GM12878 (cell line): Measurements from ENCODE around the gene NAGA. TPM values are rescaled to one million over a fixed set of nuclear protein-coding genes. Genes with fewer than 3 reads are reported as not detected.

Experiments
- BHLHE40 ChIP-seq, 2 experiments: fragments of 450-650 bp in 1 of 2; IDR thresholded peaks; 2 replicates each; pipeline ENCODE4 v1.6.1; 2011 to 2017; ENCODE audit warnings: low read depth in 2 of 2, borderline replicate concordance in 1 of 2, improper control_type of control experiment in 1 of 2, low read length in 1 of 2, mild to moderate bottlenecking in 1 of 2
- CBFB ChIP-seq: IDR thresholded peaks from 2 replicates; pipeline ENCODE4 v1.6.1; 2016; ENCODE audit warnings: antibody characterized with exemption, low read depth
- CREB1 ChIP-seq: IDR thresholded peaks from 2 replicates; pipeline ENCODE4 v1.6.1; 2012; ENCODE audit warnings: low read depth, mild to moderate bottlenecking, inconsistent platforms
- E2F4 ChIP-seq: IDR thresholded peaks from 2 replicates; pipeline ENCODE4 v1.6.1; 2012; ENCODE audit warnings: low read depth, low read length, improper control_type of control experiment
- EGR1 ChIP-seq, 2 experiments: IDR thresholded peaks; 1 replicate in 1 of 2; 2 replicates in 1 of 2; pipeline ENCODE4 v1.6.1; 2011 to 2012; ENCODE audit warnings: low read depth in 2 of 2, low read length in 2 of 2, borderline replicate concordance in 1 of 2, mild to moderate bottlenecking in 1 of 2, moderate library complexity in 1 of 2
- GATAD2B ChIP-seq: fragments of 450-650 bp; conservative IDR thresholded peaks from 2 replicates; pipeline ENCODE4 v1.6.1; 2017; ENCODE audit warnings: low read depth, mild to moderate bottlenecking, moderate library complexity
- HDGF ChIP-seq: fragments of 450-650 bp; IDR thresholded peaks from 2 replicates; pipeline ENCODE4 v1.6.1; 2016; ENCODE audit warnings: antibody characterized with exemption
- JUNB ChIP-seq: IDR thresholded peaks from 2 replicates; pipeline ENCODE4 v1.6.1; 2016; ENCODE audit warnings: antibody characterized with exemption, mild to moderate bottlenecking
- LARP7 ChIP-seq: fragments of 450-650 bp; IDR thresholded peaks from 2 replicates; pipeline ENCODE4 v1.6.1; 2017; ENCODE audit warnings: mild to moderate bottlenecking
- MTA2 ChIP-seq: fragments of 450-650 bp; IDR thresholded peaks from 2 replicates; pipeline ENCODE4 v1.6.1; 2016; ENCODE audit warnings: low read depth, mild to moderate bottlenecking, moderate library complexity
- MTA3 ChIP-seq: IDR thresholded peaks from 2 replicates; pipeline ENCODE4 v1.6.1; 2012; ENCODE audit warnings: low read length, inconsistent platforms, borderline replicate concordance
- NFXL1 ChIP-seq: fragments of 450-650 bp; IDR thresholded peaks from 2 replicates; pipeline ENCODE4 v1.6.1; 2017; ENCODE audit warnings: antibody characterized with exemption, mild to moderate bottlenecking, borderline replicate concordance
- NFYB ChIP-seq: IDR thresholded peaks from 2 replicates; pipeline ENCODE4 v1.6.1; 2011; ENCODE audit warnings: low read depth, mild to moderate bottlenecking, low read length, improper control_type of control experiment, moderate library complexity; ENCODE audit not compliant: insufficient read depth
- NKRF ChIP-seq: fragments of 450-650 bp; conservative IDR thresholded peaks from 2 replicates; pipeline ENCODE4 v1.6.1; 2017; ENCODE audit warnings: mild to moderate bottlenecking, moderate library complexity
- PKNOX1 ChIP-seq: fragments of 450-650 bp; IDR thresholded peaks from 2 replicates; pipeline ENCODE4 v1.6.1; 2016; ENCODE audit warnings: mild to moderate bottlenecking
- POLR2A ChIP-seq: IDR thresholded peaks from 2 replicates; pipeline ENCODE4 v1.6.1; 2011; ENCODE audit warnings: low read depth, mild to moderate bottlenecking, low read length
- POLR2AphosphoS2 ChIP-seq: IDR thresholded peaks from 2 replicates; pipeline ENCODE4 v1.6.1; 2011; ENCODE audit warnings: low read depth, mild to moderate bottlenecking, low read length, improper control_type of control experiment, moderate library complexity
- RCOR1 ChIP-seq: conservative IDR thresholded peaks from 2 replicates; pipeline ENCODE4 v1.6.1; 2012; ENCODE audit warnings: low read depth, low read length, improper control_type of control experiment
- RFX5 ChIP-seq: IDR thresholded peaks from 2 replicates; pipeline ENCODE4 v1.6.1; 2011; ENCODE audit warnings: low read depth, low read length, improper control_type of control experiment
- SMARCA5 ChIP-seq: fragments of 450-650 bp; IDR thresholded peaks from 2 replicates; pipeline ENCODE4 v1.6.1; 2017; ENCODE audit warnings: mild to moderate bottlenecking
- SP1 ChIP-seq: IDR thresholded peaks from one replicate; pipeline ENCODE4 v1.6.1; 2011; ENCODE audit warnings: low read depth, low read length
- SPI1 ChIP-seq: IDR thresholded peaks from 2 replicates; pipeline ENCODE4 v1.6.1; 2011; ENCODE audit warnings: low read depth, mild to moderate bottlenecking, low read length, moderate library complexity, borderline replicate concordance; ENCODE audit not compliant: insufficient read depth
- TARDBP ChIP-seq: IDR thresholded peaks from 2 replicates; pipeline ENCODE4 v1.6.1; 2016; ENCODE audit warnings: borderline replicate concordance
- TBL1XR1 ChIP-seq: IDR thresholded peaks from 2 replicates; pipeline ENCODE4 v1.6.1; 2012; ENCODE audit warnings: low read depth, low read length, improper control_type of control experiment
- ZBED1 ChIP-seq: IDR thresholded peaks from 2 replicates; pipeline ENCODE4 v1.6.1; 2016; ENCODE audit warnings: borderline replicate concordance
- ZNF274 ChIP-seq: IDR thresholded peaks from one replicate; pipeline ENCODE4 v1.8.0; 2011; ENCODE audit not compliant: insufficient read length, insufficient read depth
- polyA plus RNA-seq, 11 experiments: library from polyadenylated mRNA; depleted of rRNA in 4 of 11; unstranded in 6 of 11; stranded (reverse) in 5 of 11; fragments of >200 nt; fragmentation: Nextera tagmentation in 4 of 11; fragmentation: Illumina TruSeq in 1 of 11; extraction: Ambion mirVana in 4 of 11; extraction: Trizol in 1 of 11; gene quantifications; 1 replicate in 1 of 11; 2 replicates in 10 of 11; pipeline versions ENCODE4 v1.2.1 to v1.2.3, GENCODE V29; 2011 to 2016; ENCODE audit warnings: inconsistent platforms in 2 of 11, missing spikeins in 2 of 11, low read depth in 1 of 11
- total RNA-seq, 4 experiments: library from RNA; depleted of rRNA in 3 of 4; stranded (reverse); fragments of >200 nt in 3 of 4; fragmentation: Illumina TruSeq in 1 of 4; extraction: Trizol in 1 of 4; gene quantifications; 2 replicates each; pipeline versions ENCODE4 v1.2.1 to v1.2.3, GENCODE V29; 2013 to 2021

Gene NAGA
- total and polyA plus RNA-seq, 10 of the 15 experiments (the other 5 are each of a cell fraction or from before 2014, with no cell fraction given) = 9.3 to 46.0 (median 33.2) TPM

GRCh38 chr22:42070517-42071422 lies at the start of gene NAGA (continued):
- TF ChIP-seq CREB1 (peak; percentile 5), RFX5 (peak; percentile 81), POLR2AphosphoS2 (peak; percentile 62; the same call in 1 of the 2 replicates), SPI1 (0 out of 2 replicates have a peak, but pooled peaks have one; percentile 10), ZBED1 (no peak), MTA2 (peak; percentile 25; the same call in 1 of the 2 replicates), BHLHE40 (IDR thresholded peaks at IDR 0.05; ENCODE audit: borderline replicate concordance in 1 of 2, low read depth in 2 of 2, low read length in 1 of 2) (peak in 1 of 2 experiments; percentile 40; a peak in 1 of 4 replicates), SP1 (peak; percentile 82), TARDBP (0 out of 2 replicates have a peak, but pooled peaks have one; percentile 65), E2F4 (peak; percentile 33; the same call in 1 of the 2 replicates), TBL1XR1 (no peak), ZNF274 (no peak), MTA3 (no peak), RCOR1 (no peak), POLR2A (peak; percentile 86), SMARCA5 (peak; percentile 55; the same call in 1 of the 2 replicates), NKRF (peak; percentile 15), EGR1 (IDR thresholded peaks at IDR 0.05; ENCODE audit: borderline replicate concordance in 1 of 2, low read depth in 2 of 2, low read length in 2 of 2) (peak in 1 of 2 experiments; percentile 46; a peak in 1 of 3 replicates), NFYB (peak; percentile 61; the same call in 1 of the 2 replicates), PKNOX1 (peak; percentile 66), HDGF (peak; percentile 99), CBFB (peak; percentile 84; the same call in 1 of the 2 replicates), GATAD2B (peak; percentile 31; the same call in 1 of the 2 replicates), LARP7 (peak; percentile 41; the same call in 1 of the 2 replicates), NFXL1 (no peak), JUNB (no peak)
